DND-41 (cell line): ENCODE results near the gene JUP.

Source experiments
- ATAC-seq: fragments of 200-7000 bp; cut with Tn5 transposase; 3 replicates; pipeline ENCODE4 v1.9.1; 2021; ENCODE audit warnings: low read depth; ENCODE audit not compliant: insufficient read depth
- DNase-seq: peaks from one replicate; pipeline ENCODE4 v3.0.0-alpha.2; 2020
- H2AFZ ChIP-seq: 2 replicates; pipeline ENCODE4 v1.6.0; 2012; ENCODE audit warnings: low read depth, low read length
- H3K27ac ChIP-seq: 2 replicates; pipeline ENCODE4 v1.5.1; 2012; ENCODE audit warnings: low read length, inconsistent platforms
- H3K27me3 ChIP-seq: fragments of 200-600 bp; sonication (generic); 2 replicates; pipeline ENCODE4 v1.6.0; 2012; ENCODE audit warnings: low read length, mild to moderate bottlenecking, inconsistent platforms; ENCODE audit not compliant: insufficient read depth, poor library complexity
- H3K36me3 ChIP-seq: 2 replicates; pipeline ENCODE4 v1.5.1; 2012; ENCODE audit warnings: low read length, inconsistent platforms; ENCODE audit not compliant: insufficient read depth
- H3K4me1 ChIP-seq: 2 replicates; pipeline ENCODE4 v1.5.1; 2012; ENCODE audit warnings: mild to moderate bottlenecking, low read length; ENCODE audit not compliant: insufficient read depth
- H3K4me2 ChIP-seq: 2 replicates; pipeline ENCODE4 v1.6.0; 2012; ENCODE audit warnings: mild to moderate bottlenecking, moderate library complexity, low read length, inconsistent platforms; ENCODE audit not compliant: insufficient read depth
- H3K4me3 ChIP-seq, 2 experiments: fragments of 200-600 bp in 1 of 2; shearing (Covaris generic) in 1 of 2; 2 replicates each; pipeline ENCODE4 v1.5.1; 2012 to 2016; ENCODE audit warnings: inconsistent platforms in 2 of 2, low read length in 2 of 2, mild to moderate bottlenecking in 2 of 2, low read depth in 1 of 2, moderate library complexity in 1 of 2
- H3K79me2 ChIP-seq: 2 replicates; pipeline ENCODE4 v1.6.0; 2012; ENCODE audit warnings: low read length, inconsistent platforms; ENCODE audit not compliant: insufficient read depth
- H3K9ac ChIP-seq: 2 replicates; pipeline ENCODE4 v1.6.0; 2012; ENCODE audit warnings: low read depth, mild to moderate bottlenecking, inconsistent platforms, low read length, moderate library complexity
- H3K9me3 ChIP-seq: 2 replicates; pipeline ENCODE4 v1.5.1; 2012; ENCODE audit warnings: low read length, moderate library complexity, mild to moderate bottlenecking, inconsistent platforms; ENCODE audit not compliant: insufficient read depth, severe bottlenecking
- H4K20me1 ChIP-seq: 2 replicates; pipeline ENCODE4 v1.6.0; 2012; ENCODE audit warnings: low read length; ENCODE audit not compliant: insufficient read depth
- EZH2 ChIP-seq: IDR thresholded peaks from 3 replicates; pipeline ENCODE4 v1.6.1; 2012; ENCODE audit warnings: borderline replicate concordance, low read depth, mild to moderate bottlenecking, moderate library complexity, low read length, inconsistent platforms; ENCODE audit not compliant: severe bottlenecking
- TF ChIP-seq, protein P1 (sequence below): IDR thresholded peaks from 2 replicates; pipeline ENCODE4 v1.5.1; 2012; ENCODE audit warnings: borderline replicate concordance, low read length, moderate library complexity, mild to moderate bottlenecking; ENCODE audit not compliant: poor library complexity, severe bottlenecking; ENCODE audit errors: extremely low read depth

JUP gene

GRCh38 chr17:41724476-41725050, 61.9 kb downstream of the JUP start:
- no peak overlapping the region for H2AFZ ChIP-seq

DNA sequence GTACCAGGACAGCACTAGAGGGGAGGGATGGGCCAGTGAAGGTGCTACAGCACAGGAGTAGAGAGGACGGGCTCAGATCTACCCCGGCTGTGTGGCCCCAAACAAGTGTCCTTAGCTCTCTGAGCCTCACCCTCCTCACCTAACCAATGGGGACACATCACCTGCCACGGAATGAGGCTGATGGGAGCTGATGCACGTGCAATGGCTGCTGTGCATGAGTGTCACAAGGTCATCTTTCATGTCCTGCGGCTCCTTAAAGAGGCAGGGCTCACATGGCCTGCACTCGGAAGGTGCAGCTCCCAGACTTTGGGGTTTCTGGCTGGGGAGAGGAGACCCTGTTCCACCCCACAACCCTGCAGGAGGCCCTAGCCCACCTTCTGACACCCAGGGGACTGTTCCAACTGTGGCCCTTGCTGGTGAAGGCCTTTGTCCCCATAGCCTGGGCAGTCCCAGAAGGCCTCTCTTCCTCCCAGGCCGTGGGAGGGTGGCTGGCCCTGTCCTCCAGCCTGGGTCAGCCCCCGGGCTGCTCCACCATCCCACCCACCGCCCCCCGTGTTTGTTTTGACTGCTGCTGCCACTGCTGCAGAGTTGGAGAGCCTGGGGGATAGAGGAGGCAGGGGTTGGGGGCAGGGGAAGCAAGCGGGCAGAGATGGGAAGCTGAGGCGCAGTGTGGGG, 62.6 kb downstream of the JUP start:
- Histone ChIP-seq H3K4me2 (no peak overlapping the region), H3K9me3 (no peaks in the 10 kb centered on the region), H3K9ac (no peak overlapping the region), H3K79me2 (no peaks in the 10 kb centered on the region), H3K27ac (no peak overlapping the region), H4K20me1 (0 out of 2 replicates have a peak, but pooled peaks cover 2% of the 10 kb centered on the region), H3K27me3 (no peaks in the 10 kb centered on the region), H2AFZ (no peak overlapping the region), H3K4me3 (no peak overlapping the region), H3K4me1 (no peaks in the 10 kb centered on the region), H3K36me3 (no peaks in the 10 kb centered on the region)
- DNase-seq (no peak), ATAC-seq (no peak)
- TF ChIP-seq EZH2: no peak
- TF ChIP-seq, protein P1, sequence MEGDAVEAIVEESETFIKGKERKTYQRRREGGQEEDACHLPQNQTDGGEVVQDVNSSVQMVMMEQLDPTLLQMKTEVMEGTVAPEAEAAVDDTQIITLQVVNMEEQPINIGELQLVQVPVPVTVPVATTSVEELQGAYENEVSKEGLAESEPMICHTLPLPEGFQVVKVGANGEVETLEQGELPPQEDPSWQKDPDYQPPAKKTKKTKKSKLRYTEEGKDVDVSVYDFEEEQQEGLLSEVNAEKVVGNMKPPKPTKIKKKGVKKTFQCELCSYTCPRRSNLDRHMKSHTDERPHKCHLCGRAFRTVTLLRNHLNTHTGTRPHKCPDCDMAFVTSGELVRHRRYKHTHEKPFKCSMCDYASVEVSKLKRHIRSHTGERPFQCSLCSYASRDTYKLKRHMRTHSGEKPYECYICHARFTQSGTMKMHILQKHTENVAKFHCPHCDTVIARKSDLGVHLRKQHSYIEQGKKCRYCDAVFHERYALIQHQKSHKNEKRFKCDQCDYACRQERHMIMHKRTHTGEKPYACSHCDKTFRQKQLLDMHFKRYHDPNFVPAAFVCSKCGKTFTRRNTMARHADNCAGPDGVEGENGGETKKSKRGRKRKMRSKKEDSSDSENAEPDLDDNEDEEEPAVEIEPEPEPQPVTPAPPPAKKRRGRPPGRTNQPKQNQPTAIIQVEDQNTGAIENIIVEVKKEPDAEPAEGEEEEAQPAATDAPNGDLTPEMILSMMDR: no peak

More at GRCh38 chr17:41724476-41725050, 61.9 kb downstream of the JUP start:
- Histone ChIP-seq H3K4me2 (no peak overlapping the region), H3K36me3 (no peaks in the 10 kb centered on the region), H3K27me3 (no peaks in the 10 kb centered on the region), H4K20me1 (0 out of 2 replicates have a peak, but pooled peaks cover 2% of the 10 kb centered on the region), H3K27ac (no peak overlapping the region), H3K9ac (no peak overlapping the region), H3K79me2 (no peaks in the 10 kb centered on the region), H3K9me3 (no peaks in the 10 kb centered on the region), H3K4me3 (no peak overlapping the region), H3K4me1 (no peaks in the 10 kb centered on the region)
- DNase-seq: no peak
- ATAC-seq: no peak
- TF ChIP-seq, protein P1: no peak
- no peak for TF ChIP-seq EZH2

- ATAC-seq (no peak), DNase-seq (no peak)
- H4K20me1 ChIP-seq: 0 out of 2 replicates have a peak, but pooled peaks cover 2% of the 10 kb centered on the region
- no peaks in the 10 kb centered on the region for H3K4me1 ChIP-seq
- no peak overlapping the region for H3K4me3 ChIP-seq
- H3K9me3 ChIP-seq: no peaks in the 10 kb centered on the region
- H3K9ac ChIP-seq: no peak overlapping the region
- TF ChIP-seq, protein P1: no peak
- no peak for TF ChIP-seq EZH2
- H3K79me2 ChIP-seq: no peaks in the 10 kb centered on the region
- no peaks in the 10 kb centered on the region for H3K36me3 ChIP-seq
- no peak overlapping the region for H3K27ac ChIP-seq
- H2AFZ ChIP-seq: no peak overlapping the region
- no peak overlapping the region for H3K4me2 ChIP-seq
- peaks cover 6% of the 10 kb centered on the region for H3K27me3 ChIP-seq
These were observed 64.3 kb downstream of the JUP start for GRCh38 chr17:41722231-41722630.
